PC-9 (cell line): ENCODE data around the gene TSHZ2.

Source experiments
- EZH2 ChIP-seq: fragments of 200-600 bp; sonication (generic); IDR thresholded peaks from 2 replicates; pipeline ENCODE4 v1.8.0; 2017; ENCODE audit warnings: antibody characterized with exemption, low read depth
- TF ChIP-seq, protein P1 (sequence below): fragments of 200-600 bp; sonication (generic); conservative IDR thresholded peaks from 2 replicates; pipeline ENCODE4 v1.6.1; 2017; ENCODE audit warnings: mixed run types, antibody characterized with exemption, mild to moderate bottlenecking, moderate library complexity

DNA sequence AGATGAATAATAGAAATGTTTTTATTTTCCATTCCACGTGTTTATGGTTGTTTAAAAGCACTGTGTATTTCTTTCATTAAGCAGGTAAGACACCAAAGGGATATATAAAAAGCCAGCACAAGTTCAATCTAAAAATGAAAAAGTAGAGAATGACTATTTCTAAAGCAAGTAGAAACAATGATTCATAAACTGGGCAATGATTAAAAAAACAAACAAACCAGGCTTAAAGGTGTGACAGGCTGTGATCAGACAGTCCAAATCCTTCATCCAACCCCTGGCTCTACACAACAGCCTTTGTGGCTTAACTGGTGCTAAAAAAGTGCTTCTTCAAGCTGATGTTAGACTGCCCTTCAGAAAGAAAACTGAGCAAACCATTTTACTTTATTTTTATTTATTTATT is 45.7 kb upstream of the TSHZ2 start:
- TF ChIP-seq, protein P1, sequence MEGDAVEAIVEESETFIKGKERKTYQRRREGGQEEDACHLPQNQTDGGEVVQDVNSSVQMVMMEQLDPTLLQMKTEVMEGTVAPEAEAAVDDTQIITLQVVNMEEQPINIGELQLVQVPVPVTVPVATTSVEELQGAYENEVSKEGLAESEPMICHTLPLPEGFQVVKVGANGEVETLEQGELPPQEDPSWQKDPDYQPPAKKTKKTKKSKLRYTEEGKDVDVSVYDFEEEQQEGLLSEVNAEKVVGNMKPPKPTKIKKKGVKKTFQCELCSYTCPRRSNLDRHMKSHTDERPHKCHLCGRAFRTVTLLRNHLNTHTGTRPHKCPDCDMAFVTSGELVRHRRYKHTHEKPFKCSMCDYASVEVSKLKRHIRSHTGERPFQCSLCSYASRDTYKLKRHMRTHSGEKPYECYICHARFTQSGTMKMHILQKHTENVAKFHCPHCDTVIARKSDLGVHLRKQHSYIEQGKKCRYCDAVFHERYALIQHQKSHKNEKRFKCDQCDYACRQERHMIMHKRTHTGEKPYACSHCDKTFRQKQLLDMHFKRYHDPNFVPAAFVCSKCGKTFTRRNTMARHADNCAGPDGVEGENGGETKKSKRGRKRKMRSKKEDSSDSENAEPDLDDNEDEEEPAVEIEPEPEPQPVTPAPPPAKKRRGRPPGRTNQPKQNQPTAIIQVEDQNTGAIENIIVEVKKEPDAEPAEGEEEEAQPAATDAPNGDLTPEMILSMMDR = no peak
- TF ChIP-seq EZH2 = no peak
